WTC11 (cell line): ENCODE results near the gene GOSR1. TPM values are rescaled to one million over a fixed set of nuclear protein-coding genes. Genes with fewer than 3 reads are reported as not detected.

Source experiments
- ATAC-seq: fragments of 200-7000 bp; cut with Tn5 transposase; 2 replicates; pipeline ENCODE4 v1.10.0; 2021; ENCODE audit warnings: mild to moderate bottlenecking, moderate library complexity
- CTCF ChIA-PET: fragments of 300-600 bp; sonication (Branson Sonifier 250); formaldehyde crosslinking; loops from one replicate; lab custom pipeline; 2021; ENCODE audit warnings: antibody characterized with exemption; lab: Charles Lee
- POLR2A ChIA-PET: fragments of 350-600 bp; sonication (Branson Sonifier 250); formaldehyde crosslinking; loops from one replicate; lab custom pipeline; 2021; ENCODE audit warnings: antibody characterized with exemption; lab: Charles Lee
- DNase-seq: peaks from one replicate; pipeline ENCODE4 v3.0.0; 2021; ENCODE audit warnings: low spot score
- H3K27ac Mint-ChIP-seq: 2 replicates; pipeline ENCODE4 v1.8.0; 2021; ENCODE audit warnings: mixed read lengths
- H3K27me3 Mint-ChIP-seq: 2 replicates; pipeline ENCODE4 v1.8.0; 2021; ENCODE audit warnings: low read depth, mild to moderate bottlenecking, moderate library complexity, mixed read lengths
- H3K36me3 Mint-ChIP-seq: 2 replicates; pipeline ENCODE4 v1.8.0; 2021; ENCODE audit warnings: mixed read lengths
- H3K4me1 Mint-ChIP-seq: 2 replicates; pipeline ENCODE4 v1.8.0; 2022; ENCODE audit warnings: mixed read lengths
- H3K4me3 Mint-ChIP-seq: 2 replicates; pipeline ENCODE4 v1.8.0; 2021; ENCODE audit warnings: mild to moderate bottlenecking, moderate library complexity, mixed read lengths
- H3K9me3 Mint-ChIP-seq: 2 replicates; pipeline ENCODE4 v1.8.0; 2021; ENCODE audit warnings: mixed read lengths
- ARID4B ChIP-seq: sonication (generic); formaldehyde crosslinking; IDR thresholded peaks from 2 replicates; pipeline ENCODE4 v1.8.0; 2023; ENCODE audit warnings: missing genetic modification reagents, mild to moderate bottlenecking, borderline replicate concordance
- CREB1 ChIP-seq: sonication (generic); formaldehyde crosslinking; IDR thresholded peaks from 2 replicates; pipeline ENCODE4 v1.8.0; 2023; ENCODE audit warnings: mild to moderate bottlenecking, missing genetic modification reagents
- CREM ChIP-seq: sonication (generic); formaldehyde crosslinking; IDR thresholded peaks from 2 replicates; pipeline ENCODE4 v1.8.1; 2022; ENCODE audit warnings: mild to moderate bottlenecking, missing genetic modification reagents, moderate library complexity
- E2F1 ChIP-seq: sonication (generic); formaldehyde crosslinking; IDR thresholded peaks from 2 replicates; pipeline ENCODE4 v1.8.0; 2022; ENCODE audit warnings: mild to moderate bottlenecking, missing genetic modification reagents
- ELF4 ChIP-seq: sonication (generic); formaldehyde crosslinking; IDR thresholded peaks from 2 replicates; pipeline ENCODE4 v1.8.1; 2022; ENCODE audit warnings: low read depth, mild to moderate bottlenecking, moderate library complexity, missing genetic modification reagents
- FOXP4 ChIP-seq: sonication (generic); formaldehyde crosslinking; IDR thresholded peaks from 2 replicates; pipeline ENCODE4 v1.8.0; 2022; ENCODE audit warnings: mild to moderate bottlenecking, missing genetic modification reagents
- GRHL2 ChIP-seq: fragments of 250-450 bp; sonication (Bioruptor Pico); IDR thresholded peaks from 2 replicates; pipeline ENCODE4 v1.8.0; 2022; ENCODE audit warnings: mild to moderate bottlenecking, moderate library complexity; ENCODE audit not compliant: insufficient replicate concordance, severe bottlenecking
- IRF1 ChIP-seq: sonication (generic); formaldehyde crosslinking; IDR thresholded peaks from 2 replicates; pipeline ENCODE4 v1.8.0; 2023; ENCODE audit warnings: missing genetic modification reagents
- MLX ChIP-seq: sonication (generic); formaldehyde crosslinking; IDR thresholded peaks from 2 replicates; pipeline ENCODE4 v1.8.1; 2023; ENCODE audit warnings: mild to moderate bottlenecking, missing genetic modification reagents, moderate library complexity
- NFATC4 ChIP-seq: fragments of 250-450 bp; sonication (Bioruptor Pico); IDR thresholded peaks from 2 replicates; pipeline ENCODE4 v1.9.0; 2021; ENCODE audit warnings: mild to moderate bottlenecking
- NR3C1 ChIP-seq: sonication (generic); formaldehyde crosslinking; conservative IDR thresholded peaks from 2 replicates; pipeline ENCODE4 v1.8.1; 2023; ENCODE audit warnings: low read depth, mild to moderate bottlenecking, missing genetic modification reagents
- SMAD4 ChIP-seq: sonication (generic); formaldehyde crosslinking; IDR thresholded peaks from 2 replicates; pipeline ENCODE4 v1.8.0; 2022; ENCODE audit warnings: mild to moderate bottlenecking, missing genetic modification reagents
- USF1 ChIP-seq: sonication (generic); formaldehyde crosslinking; IDR thresholded peaks from 2 replicates; pipeline ENCODE4 v1.8.0; 2022; ENCODE audit warnings: mild to moderate bottlenecking, missing genetic modification reagents
- ZBTB21 ChIP-seq: sonication (generic); formaldehyde crosslinking; IDR thresholded peaks from 2 replicates; pipeline ENCODE4 v1.8.1; 2023; ENCODE audit warnings: mild to moderate bottlenecking, missing genetic modification reagents, borderline replicate concordance
- ZNF138 ChIP-seq: sonication (generic); formaldehyde crosslinking; conservative IDR thresholded peaks from 2 replicates; pipeline ENCODE4 v1.8.1; 2022; ENCODE audit warnings: mild to moderate bottlenecking, moderate library complexity, missing genetic modification reagents
- ZNF263 ChIP-seq: sonication (generic); formaldehyde crosslinking; IDR thresholded peaks from 2 replicates; pipeline ENCODE4 v1.8.1; 2022; ENCODE audit warnings: low read depth, mild to moderate bottlenecking, moderate library complexity, missing genetic modification reagents
- ZNF425 ChIP-seq: fragments of 250-450 bp; sonication (Bioruptor Pico); conservative IDR thresholded peaks from 2 replicates; pipeline ENCODE4 v1.9.0; 2021; ENCODE audit warnings: mild to moderate bottlenecking
- ZNF671 ChIP-seq: fragments of 250-450 bp; sonication (Bioruptor Pico); IDR thresholded peaks from 2 replicates; pipeline ENCODE4 v1.8.0; 2021; ENCODE audit warnings: mild to moderate bottlenecking
- total RNA-seq: library from RNA; stranded (reverse); gene quantifications from 3 replicates; pipeline ENCODE4 v1.2.3, GENCODE V29; 2021

Gene GOSR1
- total RNA-seq, 1 experiment from 2014 or later = 37.4 TPM

GRCh38 chr17:30433514-30433913 is 43.7 kb upstream of the GOSR1 start:
- Mint-ChIP-seq H3K27ac (no peak overlapping the region), H3K4me3 (no peak overlapping the region), H3K9me3 (no peaks in the 10 kb centered on the region), H3K4me1 (no peaks in the 10 kb centered on the region), H3K36me3 (no peaks in the 10 kb centered on the region), H3K27me3 (no peaks in the 10 kb centered on the region)
- DNase-seq (no peak), ATAC-seq (no peak)
- no peak for TF ChIP-seq NR3C1 (CRISPR knock-in tag)
- no peak for TF ChIP-seq USF1
- no peak for TF ChIP-seq ELF4
- TF ChIP-seq NFATC4 = no peak
- TF ChIP-seq IRF1 (CRISPR knock-in tag) = no peak
- no peak for TF ChIP-seq ZNF671
- no peak for TF ChIP-seq ZNF138
- TF ChIP-seq SMAD4 (CRISPR knock-in tag) = no peak
- TF ChIP-seq CREM (CRISPR knock-in tag) = no peak
- TF ChIP-seq GRHL2 (CRISPR knock-in tag) = no peak
- TF ChIP-seq CREB1 = no peak
- no peak for TF ChIP-seq ZNF263 (CRISPR knock-in tag)
- no peak for TF ChIP-seq E2F1 (CRISPR knock-in tag)
- no peak for TF ChIP-seq MLX (CRISPR knock-in tag)
- no peak for TF ChIP-seq ZNF425 (CRISPR knock-in tag)
- no peak for TF ChIP-seq ARID4B (CRISPR knock-in tag)
- no peak for TF ChIP-seq ZBTB21 (CRISPR knock-in tag)
- TF ChIP-seq FOXP4 (CRISPR knock-in tag) = no peak
- POLR2A ChIA-PET = no interaction called here
- CTCF ChIA-PET = no interaction called here
